Measurements from ENCODE around the gene H1-8. TPM values are rescaled to one million over a fixed set of nuclear protein-coding genes. Genes with fewer than 3 reads are reported as not detected.

The H1-8 gene
- total RNA-seq, 1 donor from 2014 or later = not detected

- no peak for DNase-seq
Observed at GRCh38 chr3:129595544-129596193, 52.7 kb downstream of the H1-8 start.

GRCh38 chr3:129596194-129597086 lies 53.5 kb downstream of the H1-8 start:
- DNase-seq = peak; percentile 97

GRCh38 chr3:129597087-129597999 lies 54.4 kb downstream of the H1-8 start:
- peak; percentile 50 for DNase-seq

- DNase-seq = peak; percentile 36
Observed at GRCh38 chr3:129598000-129598381, 55.0 kb downstream of the H1-8 start.

GRCh38 chr3:129598484-129598883 lies 55.5 kb downstream of the H1-8 start:
- no peak for DNase-seq

- peak; percentile 82 for DNase-seq
Observed at GRCh38 chr3:129599073-129599472, 56.1 kb downstream of the H1-8 start.

- DNase-seq = peak; percentile 98
Observed at GRCh38 chr3:129599607-129600006, 56.6 kb downstream of the H1-8 start.

GRCh38 chr3:129600348-129600747 lies 57.4 kb downstream of the H1-8 start:
- DNase-seq = no peak

Other genes starting within 250 kb of the H1-8 start
- gene EFCAB12, start 114.5 kb upstream of the H1-8 start, total RNA-seq = not detected in 2 replicates
- gene MBD4, start 103.2 kb upstream of the H1-8 start, total RNA-seq = 26.4 and 30.4 TPM in 2 replicates
- 28.4 and 43.5 TPM in 2 replicates for gene IFT122, start 103.0 kb upstream of the H1-8 start, total RNA-seq
- gene RHO, start 14.5 kb upstream of the H1-8 start, total RNA-seq = not detected in 2 replicates
- gene PLXND1, start 63.5 kb downstream of the H1-8 start, total RNA-seq = 415 and 872 TPM in 2 replicates

Data from dermis blood vessel endothelial cell (primary cell).